ENCODE data around the gene ELAVL1.
A peak's percentile ranks its signal among the peaks of the same experiment; 100 is the strongest.

ELAVL1 gene

GRCh38 chr19:8020681-8021080, 15.2 kb upstream of the ELAVL1 start:
- DNase-seq (ENCODE audit: low read depth) = no peak

GRCh38 chr19:8017808-8018207, 12.4 kb upstream of the ELAVL1 start:
- no peak for DNase-seq (ENCODE audit: low read depth)

GRCh38 chr19:8004723-8005513, 523 bp downstream of the ELAVL1 start:
- no peak for DNase-seq (ENCODE audit: low read depth)

GRCh38 chr19:8004001-8004400, 1.4 kb downstream of the ELAVL1 start:
- no peak for DNase-seq (ENCODE audit: low read depth)

DNA sequence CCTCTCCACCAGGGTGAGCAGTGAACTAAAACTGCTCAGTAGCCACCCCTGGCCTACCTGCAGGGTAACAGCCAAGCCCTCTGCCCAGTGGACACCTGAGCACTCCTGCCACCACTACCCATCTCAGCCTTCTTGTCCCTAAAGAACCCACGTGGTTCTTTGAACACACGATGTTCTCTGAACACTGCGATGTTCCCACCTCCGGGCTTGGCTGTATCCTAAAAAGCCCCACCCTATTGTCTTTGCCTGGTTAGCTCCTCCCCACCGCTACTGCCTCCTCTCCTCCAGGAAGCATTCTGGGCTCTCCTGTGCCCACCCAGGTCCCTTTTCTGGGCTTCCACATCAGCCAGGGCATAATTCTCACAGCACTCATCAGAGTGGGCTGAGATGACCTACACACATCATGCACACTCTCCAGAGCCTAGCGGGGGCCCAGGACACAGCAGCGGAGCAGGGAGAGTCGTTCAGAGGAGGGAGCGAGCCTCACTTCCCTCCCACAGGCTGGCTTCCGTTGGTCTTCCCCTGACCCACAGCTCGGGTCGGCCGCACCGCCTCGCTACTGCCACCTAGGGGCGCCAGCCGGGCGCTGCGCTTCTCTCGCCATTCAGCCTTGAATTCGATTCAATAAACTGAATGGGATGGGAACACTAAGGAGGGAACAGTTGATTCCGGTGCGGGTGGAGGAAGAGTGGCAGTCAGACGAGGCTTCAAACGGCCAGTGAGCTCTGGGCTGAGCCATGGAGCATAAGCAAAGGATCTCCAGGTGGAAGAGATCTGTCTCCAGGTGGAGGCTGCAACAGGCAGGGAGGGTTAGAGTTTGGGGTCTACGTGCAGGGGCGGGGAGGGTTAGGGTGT, 3.2 kb downstream of the ELAVL1 start:
- DNase-seq (ENCODE audit: low read depth) = peak; percentile 61

DNA sequence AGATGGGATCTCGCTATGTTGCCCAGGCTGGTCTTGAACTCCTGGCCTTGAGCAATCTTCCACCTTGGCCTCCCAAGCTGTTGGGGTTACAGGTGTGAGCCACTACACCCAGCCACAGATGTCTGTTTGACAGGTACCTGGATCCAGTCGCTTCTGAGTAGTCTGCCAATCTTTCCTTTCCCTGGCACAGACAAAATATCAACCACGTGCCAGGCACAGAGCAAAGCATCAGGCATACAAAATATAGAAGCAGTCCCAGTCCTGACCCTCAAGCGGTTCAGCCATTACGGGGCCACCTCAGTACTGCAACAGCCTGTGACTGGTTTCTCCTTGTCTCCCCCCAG, 3.8 kb downstream of the ELAVL1 start:
- no peak for DNase-seq (ENCODE audit: low read depth)

- DNase-seq (ENCODE audit: low read depth) = no peak
Observed at GRCh38 chr19:8000298-8001038, 5.0 kb downstream of the ELAVL1 start.

GRCh38 chr19:7999376-7999775, 6.1 kb downstream of the ELAVL1 start:
- DNase-seq (ENCODE audit: low read depth) = no peak

DNA sequence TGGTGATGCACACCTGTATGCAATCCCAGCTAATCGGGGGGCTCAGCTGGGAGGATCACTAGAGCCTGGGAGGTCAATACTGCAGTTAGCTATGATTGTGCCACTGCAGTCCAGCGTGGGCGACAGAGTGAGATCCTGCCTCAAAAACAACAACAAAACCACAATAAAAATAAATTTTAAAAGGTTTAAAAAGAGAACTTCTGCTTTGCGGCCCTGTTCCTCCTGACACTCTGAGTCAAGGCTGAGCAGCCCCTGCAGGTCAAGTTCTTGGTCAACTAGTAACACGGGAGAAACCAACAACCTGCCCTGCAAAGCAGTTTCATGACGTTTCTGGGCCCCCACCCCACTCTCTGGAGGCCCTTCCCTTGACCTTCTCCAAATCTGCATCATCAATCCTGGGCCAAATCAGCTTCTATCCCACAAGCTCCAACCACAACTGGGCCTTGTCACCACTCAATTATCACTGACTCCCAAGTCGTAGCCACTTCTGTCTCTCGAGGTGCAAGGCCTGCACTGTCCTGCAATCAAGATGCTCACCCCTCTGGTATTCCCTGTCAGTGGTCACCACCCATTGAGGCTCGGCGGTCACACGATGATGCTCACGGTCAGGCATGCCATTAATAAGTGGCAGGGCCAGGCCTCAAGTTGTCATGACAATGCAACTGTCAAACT, 7.5 kb downstream of the ELAVL1 start:
- DNase-seq (ENCODE audit: low read depth) = no peak

DNA sequence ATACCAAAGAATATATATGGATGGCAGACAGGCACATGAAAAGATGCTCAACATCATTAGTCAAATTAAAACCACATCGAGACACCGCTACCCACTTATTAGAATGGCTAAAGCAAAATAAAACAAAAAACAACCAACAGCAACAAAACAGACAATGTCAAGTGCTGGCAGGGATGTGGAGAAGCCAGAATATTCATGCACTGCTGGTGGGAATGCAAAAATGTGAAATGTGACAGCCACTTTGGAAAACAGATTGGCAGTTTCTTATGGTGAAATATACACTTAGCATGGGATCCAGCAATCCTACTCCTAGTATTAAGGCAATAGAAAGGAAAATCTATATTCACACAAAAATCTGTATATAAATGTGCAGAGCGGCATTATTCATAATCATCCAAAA, 8.6 kb downstream of the ELAVL1 start:
- no peak for DNase-seq (ENCODE audit: low read depth)

- no peak for DNase-seq (ENCODE audit: low read depth)
Observed at GRCh38 chr19:7995810-7996158, 9.7 kb downstream of the ELAVL1 start.

DNA sequence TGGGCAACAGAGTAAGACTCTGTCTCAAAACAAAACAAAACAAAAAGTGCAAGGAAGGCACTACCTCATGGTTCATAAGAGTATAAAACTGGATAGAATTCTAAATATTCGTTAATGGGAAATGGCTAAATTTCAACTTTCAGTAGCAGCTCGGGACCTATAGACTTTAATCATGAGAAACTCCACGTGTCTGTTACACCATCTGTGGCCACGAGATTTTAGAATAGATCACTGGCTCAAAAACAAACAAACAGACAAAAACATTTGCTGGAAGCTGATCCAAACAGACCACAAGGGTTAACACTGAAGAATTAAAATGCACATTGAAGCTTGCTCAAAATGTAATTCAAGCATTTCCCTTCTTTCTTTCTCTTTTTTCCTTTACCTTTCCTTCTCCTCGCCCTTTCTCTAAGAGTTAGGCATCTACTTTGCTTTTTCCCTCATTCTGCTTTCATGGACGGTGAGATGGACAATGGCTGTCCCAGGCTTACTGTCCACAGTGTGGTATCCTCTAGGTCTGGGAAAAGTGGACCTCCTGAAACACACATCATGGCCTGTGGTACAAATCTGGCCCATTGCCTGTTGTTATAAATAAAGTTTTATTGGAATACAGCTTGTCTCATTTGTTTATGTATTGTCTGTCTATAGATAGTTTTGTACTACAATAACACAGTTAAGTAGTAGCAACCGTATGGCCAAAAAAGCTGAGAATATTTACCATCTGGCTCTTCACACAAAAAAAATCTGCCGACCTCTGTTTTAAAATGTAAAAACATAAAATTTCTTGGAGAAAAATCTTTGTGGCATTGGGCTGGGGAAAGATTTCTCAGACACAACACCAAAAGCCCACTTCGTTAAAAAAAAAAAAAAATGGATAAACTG, 10.3 kb downstream of the ELAVL1 start:
- no peak for DNase-seq (ENCODE audit: low read depth)

GRCh38 chr19:7994114-7994513, 11.3 kb downstream of the ELAVL1 start:
- no peak for DNase-seq (ENCODE audit: low read depth)

GRCh38 chr19:7993560-7993959, 11.9 kb downstream of the ELAVL1 start:
- no peak for DNase-seq (ENCODE audit: low read depth)

DNA sequence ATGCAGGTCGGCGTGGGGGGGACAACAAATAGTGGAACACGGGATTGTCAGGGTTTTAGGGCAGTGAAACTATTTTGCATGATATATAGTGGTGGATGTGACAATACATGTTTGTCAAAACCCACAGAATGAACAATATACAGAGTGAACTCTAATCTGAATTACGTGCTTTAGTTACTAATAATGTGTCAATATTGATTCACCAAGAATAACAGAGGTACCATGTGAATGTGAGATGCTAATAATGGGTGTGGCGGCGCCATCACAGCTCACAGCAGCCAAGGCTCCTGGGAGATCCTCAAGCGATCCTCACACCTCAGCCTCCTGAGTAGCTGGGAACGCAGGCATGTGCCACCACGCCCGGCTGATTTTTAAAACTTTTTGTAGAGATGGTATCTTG, 12.9 kb downstream of the ELAVL1 start:
- no peak for DNase-seq (ENCODE audit: low read depth)

GRCh38 chr19:7989071-7989575, 16.3 kb downstream of the ELAVL1 start:
- no peak for DNase-seq (ENCODE audit: low read depth)

DNA sequence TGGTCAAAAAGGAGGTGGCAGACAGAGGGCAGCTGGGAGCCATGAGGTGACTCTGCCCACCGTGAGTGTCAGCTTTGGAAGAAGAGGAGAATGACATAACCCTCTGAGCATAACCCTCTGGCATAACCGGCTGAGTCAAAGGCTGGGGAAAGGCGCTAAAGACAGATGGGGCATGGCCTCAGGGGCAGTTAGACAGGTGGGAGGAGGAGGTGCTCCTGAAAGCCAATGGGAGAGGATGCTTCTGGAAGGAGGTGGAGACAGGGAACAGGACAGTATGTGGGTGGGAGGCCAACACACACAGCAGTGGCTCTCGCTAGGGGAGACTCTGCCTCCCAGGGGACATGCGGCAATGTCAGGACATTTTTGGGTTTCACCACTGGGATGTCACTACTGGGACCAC, 17.1 kb downstream of the ELAVL1 start:
- no peak for DNase-seq (ENCODE audit: low read depth)

DNA sequence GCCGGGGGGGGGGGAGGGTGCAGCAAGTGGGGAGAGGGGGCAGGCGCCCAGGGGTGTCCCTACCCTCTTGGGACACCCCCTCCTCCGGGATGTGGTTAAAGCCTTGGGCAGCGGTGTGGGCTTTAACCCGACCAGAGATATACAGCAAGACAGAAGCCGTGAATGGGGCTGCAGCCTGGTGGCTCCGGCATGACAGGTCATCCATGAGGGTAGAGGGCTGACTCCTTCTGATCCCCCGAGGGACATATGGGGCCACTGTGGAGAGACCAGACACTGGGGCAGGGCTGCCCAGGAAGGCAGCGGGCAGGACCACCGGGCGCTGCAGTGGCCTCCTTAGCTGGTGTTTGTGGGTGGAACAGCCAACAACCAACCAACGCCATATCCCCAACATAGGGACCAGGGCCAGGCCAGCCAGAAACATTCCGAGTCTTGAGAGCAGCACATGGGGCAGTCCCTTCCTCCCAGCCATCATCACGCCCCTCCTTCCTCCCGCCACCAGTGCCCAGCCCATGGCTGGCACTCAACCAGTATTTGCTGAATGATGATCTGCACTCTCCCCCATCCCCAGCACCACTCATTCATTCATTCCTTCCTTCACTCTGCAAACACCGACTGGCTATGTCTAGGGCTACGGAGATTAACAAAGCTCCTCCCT, 18.2 kb downstream of the ELAVL1 start:
- DNase-seq (ENCODE audit: low read depth) = no peak

- no peak for DNase-seq (ENCODE audit: low read depth)
Observed at GRCh38 chr19:7986321-7987113, 18.9 kb downstream of the ELAVL1 start.

DNA sequence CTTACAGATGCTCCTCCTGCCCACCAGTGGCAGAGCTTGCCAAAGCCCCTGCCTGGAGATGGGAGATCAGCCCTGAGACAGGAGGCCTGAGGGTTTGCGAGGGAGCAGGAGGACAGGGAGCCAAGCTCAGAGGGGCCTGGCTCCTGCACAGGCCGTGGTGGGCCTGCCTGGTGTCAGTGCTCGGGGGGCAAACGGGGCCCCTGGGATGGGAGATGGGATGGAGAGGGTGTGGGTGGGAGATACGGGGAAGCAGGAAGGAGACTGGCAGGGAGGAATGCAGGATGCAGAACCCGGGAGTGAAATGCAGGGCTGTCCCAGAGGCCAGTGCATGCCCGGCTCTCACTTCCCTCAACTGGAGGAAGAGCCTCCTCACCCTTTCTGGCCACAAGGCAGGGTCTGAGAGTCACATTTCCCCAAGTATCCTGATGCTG, 19.9 kb downstream of the ELAVL1 start:
- DNase-seq (ENCODE audit: low read depth) = no peak
